Prostate gland (tissue), 2 donors: ENCODE data around the gene FIBCD1. TPM values are rescaled to one million over a fixed set of nuclear protein-coding genes. Genes with fewer than 3 reads are reported as not detected.
A peak's percentile ranks its signal among the peaks of the same experiment; 100 is the strongest.

Experiments used
- DNase-seq: peaks from one replicate; pipeline ENCODE4 v3.0.0-alpha.2; 2019; ENCODE audit warnings: low spot score
- H3K27ac ChIP-seq, 2 donors: fragments of 200-600 bp; sonication (generic); 2 replicates each; pipeline ENCODE4 v1.5.1; 2017 to 2019
- H3K27me3 ChIP-seq: fragments of 200-600 bp; sonication (generic); replicated peaks from 2 replicates; pipeline ENCODE4 v1.5.1; 2019; ENCODE audit not compliant: insufficient read depth
- H3K36me3 ChIP-seq, 2 donors: fragments of 200-600 bp; sonication (generic); 1 replicate in 1 of 2; 2 replicates in 1 of 2; pipeline versions ENCODE4 v1.5.1 to v1.8.1; 2017 to 2019
- H3K4me1 ChIP-seq: fragments of 200-600 bp; sonication (generic); replicated peaks from 2 replicates; pipeline ENCODE4 v1.5.1; 2019
- H3K4me3 ChIP-seq, 2 donors: fragments of 200-600 bp; sonication (generic); 2 replicates each; pipeline ENCODE4 v1.5.1; 2017 to 2019
- H3K9me3 ChIP-seq: fragments of 200-600 bp; sonication (generic); 2 replicates; pipeline ENCODE4 v1.5.1; 2017
- POLR2A ChIP-seq: fragments of 450-650 bp; IDR thresholded peaks from one replicate; pipeline ENCODE4 v1.6.1; 2016; ENCODE audit warnings: antibody characterized with exemption, mild to moderate bottlenecking
- POLR2AphosphoS5 ChIP-seq: sonication (generic); formaldehyde crosslinking; IDR thresholded peaks from one replicate; pipeline ENCODE4 v1.6.1; 2017; ENCODE audit warnings: antibody characterized with exemption
- WGBS: methylation state at CpG from one replicate; pipeline ENCODE4 v1.1.5; 2018; 5-methylcytosine and 5-hydroxymethylcytosine counted together
- intact Hi-C: fragments of 100-400 bp; cut with DNase I; formaldehyde crosslinking; loops from one replicate; pipeline ENCODE4 v1.14.2; 2022
- total RNA-seq, 2 donors: library from RNA; depleted of rRNA; stranded (reverse); fragments of >200 nt; gene quantifications; one replicate each; pipeline ENCODE4 v1.1.0, GENCODE V29; 2016
- TF ChIP-seq, protein P1 (sequence below), 4 experiments: fragments of 200-600 bp in 2 of 4; fragments of 450-650 bp in 2 of 4; sonication (generic) in 2 of 4; IDR thresholded peaks; 1 replicate in 3 of 4; 2 replicates in 1 of 4; pipeline ENCODE4 v1.5.1; 2016 to 2019; ENCODE audit warnings: antibody characterized with exemption in 4 of 4, mild to moderate bottlenecking in 2 of 4, moderate library complexity in 2 of 4

FIBCD1 gene
- total RNA-seq, 2 donors from 2014 or later: 0.36 to 13.2 TPM

DNA sequence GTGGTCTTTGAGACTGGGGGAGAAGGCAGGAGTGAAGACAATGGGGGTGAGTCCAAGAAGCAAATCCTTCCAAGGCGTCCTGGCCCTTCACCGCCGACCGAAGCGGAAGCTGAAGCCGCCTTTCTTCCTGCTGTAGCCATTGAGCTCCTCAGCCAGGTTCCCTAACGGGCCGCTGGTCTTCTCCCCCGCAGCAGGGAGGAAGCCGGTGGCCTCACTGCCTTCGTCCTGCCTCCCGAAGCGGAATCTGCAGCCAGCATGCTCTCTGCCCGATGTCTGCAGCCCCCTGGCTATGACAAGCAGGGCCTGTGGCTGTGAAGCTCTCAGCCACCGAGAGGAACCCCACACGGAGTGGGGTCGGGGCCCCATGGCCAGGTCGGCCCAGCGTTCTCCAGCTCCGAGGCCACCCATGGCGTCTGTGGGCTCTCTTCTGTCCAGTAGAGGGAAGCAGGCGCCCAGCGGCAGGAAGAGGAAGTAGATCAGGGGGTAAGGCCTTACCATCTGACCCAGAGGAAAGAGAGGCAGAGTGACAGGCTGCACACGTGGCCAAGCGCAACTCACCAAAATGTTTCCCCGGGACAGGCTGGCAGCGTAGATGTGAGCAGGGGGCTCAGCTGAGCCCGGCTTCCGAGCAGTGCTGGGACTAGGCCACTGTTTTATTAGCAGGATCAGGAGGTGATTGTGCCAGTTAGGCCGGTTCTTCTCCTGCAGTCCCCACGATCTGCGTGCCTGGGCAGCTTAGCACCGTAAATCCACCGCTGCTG, 45.5 kb downstream of the FIBCD1 start:
- Histone ChIP-seq H3K36me3 (peaks cover 0 to 9% of the 10 kb centered on the region in 2 donors), H3K4me3 (no peak overlapping the region), H3K9me3 (no peaks in the 10 kb centered on the region), H3K4me1 (peaks cover 15% of the 10 kb centered on the region), H3K27me3 (no peaks in the 10 kb centered on the region), H3K27ac (peak overlapping the region; percentile 64 to 88)
- WGBS: 50% methylated on average over 34 of the region's 34 CpGs
- TF ChIP-seq POLR2A (no peak), POLR2AphosphoS5 (peak; percentile 84)
- TF ChIP-seq, protein P1, sequence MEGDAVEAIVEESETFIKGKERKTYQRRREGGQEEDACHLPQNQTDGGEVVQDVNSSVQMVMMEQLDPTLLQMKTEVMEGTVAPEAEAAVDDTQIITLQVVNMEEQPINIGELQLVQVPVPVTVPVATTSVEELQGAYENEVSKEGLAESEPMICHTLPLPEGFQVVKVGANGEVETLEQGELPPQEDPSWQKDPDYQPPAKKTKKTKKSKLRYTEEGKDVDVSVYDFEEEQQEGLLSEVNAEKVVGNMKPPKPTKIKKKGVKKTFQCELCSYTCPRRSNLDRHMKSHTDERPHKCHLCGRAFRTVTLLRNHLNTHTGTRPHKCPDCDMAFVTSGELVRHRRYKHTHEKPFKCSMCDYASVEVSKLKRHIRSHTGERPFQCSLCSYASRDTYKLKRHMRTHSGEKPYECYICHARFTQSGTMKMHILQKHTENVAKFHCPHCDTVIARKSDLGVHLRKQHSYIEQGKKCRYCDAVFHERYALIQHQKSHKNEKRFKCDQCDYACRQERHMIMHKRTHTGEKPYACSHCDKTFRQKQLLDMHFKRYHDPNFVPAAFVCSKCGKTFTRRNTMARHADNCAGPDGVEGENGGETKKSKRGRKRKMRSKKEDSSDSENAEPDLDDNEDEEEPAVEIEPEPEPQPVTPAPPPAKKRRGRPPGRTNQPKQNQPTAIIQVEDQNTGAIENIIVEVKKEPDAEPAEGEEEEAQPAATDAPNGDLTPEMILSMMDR (IDR thresholded peaks at IDR 0.05): peak in 3 of 4 experiments; percentile 47 to 89 (median 50)
- intact Hi-C loops: no loop called here
- DNase-seq: peak; percentile 91

DNA sequence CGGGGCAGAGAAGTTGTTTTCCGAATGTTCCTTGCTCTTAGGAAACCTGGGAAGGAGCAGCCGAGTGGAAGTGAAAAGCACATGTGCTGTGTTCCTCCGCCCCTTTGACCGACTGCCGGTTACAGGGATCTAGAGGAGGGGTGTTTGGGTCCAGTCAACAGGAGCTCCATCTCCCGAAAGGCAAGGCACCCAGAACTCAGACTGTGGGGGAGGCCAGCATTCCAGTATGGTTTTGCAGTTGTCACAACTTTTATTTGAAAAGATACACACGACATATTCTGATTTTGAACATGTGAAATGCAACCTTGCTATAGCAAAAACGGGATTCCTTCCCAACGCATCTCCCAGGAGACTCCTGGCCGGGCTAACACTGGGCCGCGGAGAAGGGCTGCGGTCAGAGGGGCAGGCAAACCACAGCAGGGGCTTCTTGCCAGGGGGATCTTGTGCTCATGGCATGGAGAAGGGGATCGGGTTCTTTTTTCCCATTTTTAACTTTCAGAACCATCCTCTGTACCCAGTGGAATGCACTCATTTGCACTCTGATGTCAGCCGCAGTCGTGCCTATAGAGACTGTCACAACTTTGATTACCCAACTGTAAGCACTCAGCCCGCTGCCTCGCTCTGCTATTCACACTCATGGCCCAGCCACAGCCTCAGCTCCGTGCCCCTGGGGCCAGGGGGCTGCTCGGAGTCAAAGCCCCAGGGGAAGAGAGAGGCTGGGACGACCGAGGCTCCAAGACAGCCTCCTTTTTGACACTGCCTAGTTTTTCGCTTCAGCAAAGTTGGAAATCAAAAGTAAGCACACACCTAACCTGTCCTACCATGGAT, 46.4 kb downstream of the FIBCD1 start:
- Histone ChIP-seq H3K27ac (peak overlapping the region; percentile 64 to 88), H3K27me3 (no peaks in the 10 kb centered on the region), H3K36me3 (peaks cover 0 to 14% of the 10 kb centered on the region in 2 donors), H3K4me1 (peaks cover 15% of the 10 kb centered on the region), H3K9me3 (no peaks in the 10 kb centered on the region), H3K4me3 (no peak overlapping the region)
- TF ChIP-seq POLR2A: no peak
- no peak for TF ChIP-seq POLR2AphosphoS5
- TF ChIP-seq, protein P1 (IDR thresholded peaks at IDR 0.05): no peak
- 70% methylated on average over 24 of the region's 24 CpGs for WGBS
- no peak for DNase-seq
- intact Hi-C loops: no loop called here

- DNase-seq: no peak
- H3K27me3 ChIP-seq: no peaks in the 10 kb centered on the region
- H3K4me1 ChIP-seq: peaks cover 15% of the 10 kb centered on the region
- intact Hi-C loops: no loop called here
- no peak overlapping the region for H3K27ac ChIP-seq
- TF ChIP-seq POLR2AphosphoS5 (no peak), POLR2A (no peak)
- TF ChIP-seq, protein P1 (IDR thresholded peaks at IDR 0.05): no peak
- peaks cover 0 to 18% of the 10 kb centered on the region in 2 donors for H3K36me3 ChIP-seq
- no peak overlapping the region for H3K4me3 ChIP-seq
- WGBS: 50% methylated on average over 14 of the region's 18 CpGs
- H3K9me3 ChIP-seq: no peaks in the 10 kb centered on the region
Measured at GRCh38 chr9:130891688-130892476, 47.2 kb downstream of the FIBCD1 start.

DNA sequence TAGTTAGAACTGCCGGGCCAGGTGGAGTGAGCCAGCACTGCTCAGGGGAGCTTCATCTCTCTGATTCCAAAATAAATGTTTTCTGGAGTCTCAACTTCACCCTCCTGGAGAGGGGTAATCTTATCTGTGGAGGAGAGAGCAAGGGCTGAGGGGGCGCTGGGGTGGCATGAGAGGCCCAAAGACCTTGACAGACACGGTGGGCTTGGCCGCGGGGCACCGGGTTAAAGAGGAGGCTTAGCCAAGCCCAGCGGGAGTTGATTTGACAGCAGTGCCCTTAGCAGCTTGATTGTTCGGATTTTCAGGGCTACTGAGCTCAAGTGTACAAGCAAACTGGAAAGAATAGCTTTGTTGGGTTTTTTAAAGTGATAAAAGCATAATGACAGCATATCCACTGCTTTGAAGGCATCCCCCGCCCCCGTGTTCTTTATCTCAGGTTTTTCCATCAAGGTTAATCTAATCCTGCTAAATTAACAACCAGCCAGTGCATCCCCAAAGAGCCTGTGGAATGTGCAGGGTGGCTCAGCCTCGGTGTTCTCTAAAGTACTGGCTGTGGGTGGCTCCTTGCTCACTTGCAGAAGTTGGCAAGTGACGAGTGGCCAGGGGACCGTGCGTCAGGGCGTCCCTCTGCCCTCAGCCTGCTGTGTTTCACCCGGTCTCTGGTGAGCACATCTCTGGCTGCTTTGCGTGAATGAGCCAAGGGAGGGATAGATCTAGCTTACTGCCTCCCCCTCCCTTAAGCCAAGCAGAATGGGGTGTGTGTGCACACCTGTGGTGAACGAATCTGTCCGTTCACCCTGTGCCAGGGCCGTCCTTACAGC, 48.0 kb downstream of the FIBCD1 start:
- WGBS: 75% methylated on average over 20 of the region's 20 CpGs
- DNase-seq: no peak
- intact Hi-C loops: no loop called here
- Histone ChIP-seq H3K9me3 (no peaks in the 10 kb centered on the region), H3K27me3 (no peaks in the 10 kb centered on the region), H3K4me1 (peaks cover 15% of the 10 kb centered on the region), H3K27ac (no peak overlapping the region), H3K4me3 (no peak overlapping the region), H3K36me3 (peaks cover 0 to 21% of the 10 kb centered on the region in 2 donors)
- no peak for TF ChIP-seq POLR2AphosphoS5
- TF ChIP-seq, protein P1 (IDR thresholded peaks at IDR 0.05): no peak
- no peak for TF ChIP-seq POLR2A
